Tibial nerve (tissue), 3 donors: ENCODE measurements around the gene NANOG.
"Not testable (repeated sequence)": the region's sequence is repeated elsewhere in the genome, so short reads cannot be mapped to it uniquely, and the experiment has no call there.

ENCODE experiments used
- POLR2A ChIP-seq, 2 donors: fragments of 450-650 bp; IDR thresholded peaks; one replicate each; pipeline ENCODE4 v1.6.1; 2017; ENCODE audit warnings: antibody characterized with exemption in 2 of 2, mild to moderate bottlenecking in 2 of 2, moderate library complexity in 2 of 2
- TF ChIP-seq, protein P1 (sequence below), 5 experiments: fragments of 200-600 bp in 3 of 5; fragments of 450-650 bp in 2 of 5; sonication (generic) in 3 of 5; IDR thresholded peaks; one replicate each; pipeline ENCODE4 v1.5.1; 2016 to 2019; ENCODE audit warnings: antibody characterized with exemption in 5 of 5, mild to moderate bottlenecking in 3 of 5, moderate library complexity in 2 of 5

DNA sequence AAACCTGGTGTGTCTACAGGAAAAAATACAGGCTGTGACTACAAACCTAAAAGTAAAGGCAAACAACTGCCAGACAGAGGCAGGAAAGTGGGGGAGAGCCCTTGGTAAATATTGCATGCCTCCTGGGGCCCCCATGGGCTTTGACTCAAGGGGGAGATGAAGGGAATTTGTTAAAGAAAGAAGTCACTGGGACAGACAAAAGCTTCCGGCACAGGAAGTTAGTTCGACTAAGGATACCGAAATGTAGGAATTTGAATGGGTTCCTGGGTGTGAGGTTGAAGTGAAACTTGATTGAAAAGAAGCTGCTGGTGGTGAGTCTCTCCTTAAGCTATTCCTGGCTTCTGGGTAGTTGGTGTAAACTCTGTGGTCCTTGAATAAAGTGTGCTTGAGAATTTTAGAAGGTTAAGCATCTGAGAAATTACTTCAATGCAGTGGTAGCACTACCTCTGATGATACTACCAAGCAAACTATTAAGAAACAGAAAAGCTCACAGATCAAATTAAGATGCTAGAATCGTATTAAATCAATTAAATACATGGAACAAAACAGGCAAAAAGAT lies 9.6 kb downstream of the NANOG start:
- not testable (repeated sequence) for TF ChIP-seq POLR2A (IDR thresholded peaks at IDR 0.05)
- TF ChIP-seq, protein P1, sequence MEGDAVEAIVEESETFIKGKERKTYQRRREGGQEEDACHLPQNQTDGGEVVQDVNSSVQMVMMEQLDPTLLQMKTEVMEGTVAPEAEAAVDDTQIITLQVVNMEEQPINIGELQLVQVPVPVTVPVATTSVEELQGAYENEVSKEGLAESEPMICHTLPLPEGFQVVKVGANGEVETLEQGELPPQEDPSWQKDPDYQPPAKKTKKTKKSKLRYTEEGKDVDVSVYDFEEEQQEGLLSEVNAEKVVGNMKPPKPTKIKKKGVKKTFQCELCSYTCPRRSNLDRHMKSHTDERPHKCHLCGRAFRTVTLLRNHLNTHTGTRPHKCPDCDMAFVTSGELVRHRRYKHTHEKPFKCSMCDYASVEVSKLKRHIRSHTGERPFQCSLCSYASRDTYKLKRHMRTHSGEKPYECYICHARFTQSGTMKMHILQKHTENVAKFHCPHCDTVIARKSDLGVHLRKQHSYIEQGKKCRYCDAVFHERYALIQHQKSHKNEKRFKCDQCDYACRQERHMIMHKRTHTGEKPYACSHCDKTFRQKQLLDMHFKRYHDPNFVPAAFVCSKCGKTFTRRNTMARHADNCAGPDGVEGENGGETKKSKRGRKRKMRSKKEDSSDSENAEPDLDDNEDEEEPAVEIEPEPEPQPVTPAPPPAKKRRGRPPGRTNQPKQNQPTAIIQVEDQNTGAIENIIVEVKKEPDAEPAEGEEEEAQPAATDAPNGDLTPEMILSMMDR (IDR thresholded peaks at IDR 0.05): not testable (repeated sequence)
